ENCODE data around the gene ITIH2. TPM values are rescaled to one million over a fixed set of nuclear protein-coding genes. Genes with fewer than 3 reads are reported as not detected.
"Not testable (repeated sequence)": the region's sequence is repeated elsewhere in the genome, so short reads cannot be mapped to it uniquely, and the experiment has no call there.

The ITIH2 gene
- total RNA-seq, 1 donor from 2014 or later: not detected

GRCh38 chr10:7680078-7680477 is 23.0 kb upstream of the ITIH2 start:
- H3K9me3 Mint-ChIP-seq; H3K36me3 Mint-ChIP-seq (ENCODE audit: low read depth); H3K27ac Mint-ChIP-seq; H3K4me1 Mint-ChIP-seq (ENCODE audit: low read depth); H3K4me3 Mint-ChIP-seq (ENCODE audit: low read depth); intact Hi-C loops (cut with micrococcal nuclease); DNase-seq (ENCODE audit: low spot score): not testable (repeated sequence)
- peaks cover 37% of the 10 kb centered on the region for H3K27me3 Mint-ChIP-seq (ENCODE audit: low read depth)

- Mint-ChIP-seq H3K27ac (no peak overlapping the region), H3K4me1 (ENCODE audit: low read depth) (peaks cover 10% of the 10 kb centered on the region), H3K27me3 (ENCODE audit: low read depth) (peaks cover 30% of the 10 kb centered on the region), H3K4me3 (ENCODE audit: low read depth) (no peak overlapping the region), H3K36me3 (ENCODE audit: low read depth) (no peaks in the 10 kb centered on the region), H3K9me3 (peaks cover 18% of the 10 kb centered on the region)
- intact Hi-C loops (cut with micrococcal nuclease): loop anchor here (1.0 to 2.0 kb wide), 2 partner anchors 161 to 1618 kb away; no protein-coding TSS in a partner anchor
- DNase-seq (ENCODE audit: low spot score): no peak
Measured at GRCh38 chr10:7686351-7687171, 16.6 kb upstream of the ITIH2 start.

GRCh38 chr10:7687228-7687907 is 15.7 kb upstream of the ITIH2 start:
- peaks cover 10% of the 10 kb centered on the region for H3K4me1 Mint-ChIP-seq (ENCODE audit: low read depth)
- peaks cover 29% of the 10 kb centered on the region for H3K27me3 Mint-ChIP-seq (ENCODE audit: low read depth)
- no peaks in the 10 kb centered on the region for H3K36me3 Mint-ChIP-seq (ENCODE audit: low read depth)
- intact Hi-C loops (cut with micrococcal nuclease): loop anchor here (1.0 to 2.0 kb wide), 2 partner anchors 162 to 1617 kb away; no protein-coding TSS in a partner anchor
- no peak overlapping the region for H3K4me3 Mint-ChIP-seq (ENCODE audit: low read depth)
- H3K9me3 Mint-ChIP-seq: peaks cover 23% of the 10 kb centered on the region
- no peak overlapping the region for H3K27ac Mint-ChIP-seq
- peak; percentile 72 for DNase-seq (ENCODE audit: low spot score)

DNA sequence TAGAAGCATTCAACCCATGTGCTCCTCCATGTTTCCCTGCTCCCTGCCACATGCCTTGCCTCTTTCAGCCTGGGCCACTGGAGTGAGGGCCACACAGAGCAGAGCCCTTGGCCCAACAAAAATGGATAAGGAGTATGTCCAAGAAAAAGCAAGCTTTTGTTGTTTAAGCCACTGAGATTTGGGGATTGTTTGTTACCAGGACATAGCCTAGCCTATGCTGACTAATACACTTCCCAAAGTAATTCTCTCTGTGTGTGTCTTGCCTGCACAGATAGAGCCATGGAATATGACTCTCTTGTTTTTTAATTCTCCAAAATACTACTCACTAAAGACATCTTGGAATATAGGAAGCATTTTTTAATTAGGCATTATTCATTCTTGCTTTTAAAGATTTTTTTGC is 13.5 kb upstream of the ITIH2 start:
- Mint-ChIP-seq H3K4me1 (ENCODE audit: low read depth) (peaks cover 10% of the 10 kb centered on the region), H3K27ac (no peak overlapping the region), H3K27me3 (ENCODE audit: low read depth) (peaks cover 13% of the 10 kb centered on the region), H3K36me3 (ENCODE audit: low read depth) (no peaks in the 10 kb centered on the region), H3K4me3 (ENCODE audit: low read depth) (no peak overlapping the region), H3K9me3 (peaks cover 37% of the 10 kb centered on the region)
- DNase-seq (ENCODE audit: low spot score): no peak
- intact Hi-C loops (cut with micrococcal nuclease): no loop called here

DNA sequence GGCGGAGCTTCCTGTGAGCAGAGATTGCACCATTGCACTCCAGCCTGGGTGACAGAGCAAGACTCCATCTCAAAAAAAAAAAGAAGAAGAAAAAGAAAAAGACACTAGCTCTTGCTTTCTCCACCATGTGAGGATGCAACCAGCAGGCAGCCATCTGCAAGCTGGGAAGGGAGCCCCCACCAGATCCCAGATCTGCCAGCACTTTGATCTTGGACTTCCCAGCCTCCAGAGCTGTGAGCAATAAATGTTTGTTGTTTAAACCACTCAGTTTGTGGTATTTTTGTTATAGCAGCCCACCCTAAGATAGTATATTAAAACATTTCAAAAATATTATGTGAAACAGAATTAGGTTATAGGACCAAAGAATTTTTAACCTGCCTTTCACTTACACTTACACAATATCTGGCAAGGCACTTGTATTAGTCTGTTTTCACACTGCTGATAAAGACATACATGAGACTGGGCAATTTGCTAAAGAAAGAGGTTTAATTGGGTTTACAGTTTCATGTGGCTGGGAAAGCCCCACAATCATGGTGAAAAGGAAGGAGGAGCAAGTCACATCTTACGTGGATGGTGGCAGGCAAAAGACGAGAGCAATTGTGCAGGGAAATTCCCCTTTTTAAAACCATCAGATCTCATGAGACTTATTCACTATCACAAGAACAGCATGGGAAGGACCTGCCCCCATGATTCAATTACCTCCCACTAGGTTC is 12.1 kb upstream of the ITIH2 start:
- DNase-seq (ENCODE audit: low spot score); H3K36me3 Mint-ChIP-seq (ENCODE audit: low read depth); H3K27me3 Mint-ChIP-seq (ENCODE audit: low read depth); H3K27ac Mint-ChIP-seq; intact Hi-C loops (cut with micrococcal nuclease); H3K4me3 Mint-ChIP-seq (ENCODE audit: low read depth): not testable (repeated sequence)
- Mint-ChIP-seq H3K4me1 (ENCODE audit: low read depth) (peaks cover 10% of the 10 kb centered on the region), H3K9me3 (peaks cover 37% of the 10 kb centered on the region)

GRCh38 chr10:7692368-7692767 is 10.7 kb upstream of the ITIH2 start:
- DNase-seq (ENCODE audit: low spot score); H3K4me3 Mint-ChIP-seq (ENCODE audit: low read depth); H3K27ac Mint-ChIP-seq; intact Hi-C loops (cut with micrococcal nuclease); H3K27me3 Mint-ChIP-seq (ENCODE audit: low read depth); H3K36me3 Mint-ChIP-seq (ENCODE audit: low read depth); H3K4me1 Mint-ChIP-seq (ENCODE audit: low read depth): not testable (repeated sequence)
- H3K9me3 Mint-ChIP-seq: peaks cover 37% of the 10 kb centered on the region

GRCh38 chr10:7693194-7693593 is 9.9 kb upstream of the ITIH2 start:
- H3K9me3 Mint-ChIP-seq: peaks cover 37% of the 10 kb centered on the region
- H3K27ac Mint-ChIP-seq; H3K4me3 Mint-ChIP-seq (ENCODE audit: low read depth); DNase-seq (ENCODE audit: low spot score); H3K36me3 Mint-ChIP-seq (ENCODE audit: low read depth); intact Hi-C loops (cut with micrococcal nuclease); H3K4me1 Mint-ChIP-seq (ENCODE audit: low read depth); H3K27me3 Mint-ChIP-seq (ENCODE audit: low read depth): not testable (repeated sequence)

DNA sequence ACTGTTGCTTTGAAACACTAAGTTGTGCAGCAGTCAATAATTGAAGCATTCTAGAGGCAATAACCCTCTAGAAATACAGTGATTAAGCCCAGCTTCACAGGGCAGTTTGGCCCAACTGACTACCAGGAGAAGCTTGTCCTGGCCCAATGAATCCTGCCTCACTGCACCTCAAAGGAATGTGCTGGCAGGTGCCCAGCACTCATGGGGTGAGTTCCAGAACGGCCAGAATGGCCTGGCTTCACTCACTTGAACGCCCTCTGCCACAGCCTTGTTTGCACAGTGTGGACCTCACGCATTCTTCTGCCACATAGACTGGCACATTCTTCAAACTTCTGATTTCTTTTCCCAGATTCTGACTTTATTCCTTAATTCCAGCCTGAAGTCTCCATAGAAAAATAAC is 6.6 kb upstream of the ITIH2 start:
- no peaks in the 10 kb centered on the region for H3K36me3 Mint-ChIP-seq (ENCODE audit: low read depth)
- intact Hi-C loops (cut with micrococcal nuclease): no loop called here
- H3K4me3 Mint-ChIP-seq (ENCODE audit: low read depth): no peak overlapping the region
- peaks cover under 1% of the 10 kb centered on the region for H3K4me1 Mint-ChIP-seq (ENCODE audit: low read depth)
- peaks cover 6% of the 10 kb centered on the region for H3K27me3 Mint-ChIP-seq (ENCODE audit: low read depth)
- no peak for DNase-seq (ENCODE audit: low spot score)
- no peak overlapping the region for H3K27ac Mint-ChIP-seq
- H3K9me3 Mint-ChIP-seq: peaks cover 19% of the 10 kb centered on the region

DNA sequence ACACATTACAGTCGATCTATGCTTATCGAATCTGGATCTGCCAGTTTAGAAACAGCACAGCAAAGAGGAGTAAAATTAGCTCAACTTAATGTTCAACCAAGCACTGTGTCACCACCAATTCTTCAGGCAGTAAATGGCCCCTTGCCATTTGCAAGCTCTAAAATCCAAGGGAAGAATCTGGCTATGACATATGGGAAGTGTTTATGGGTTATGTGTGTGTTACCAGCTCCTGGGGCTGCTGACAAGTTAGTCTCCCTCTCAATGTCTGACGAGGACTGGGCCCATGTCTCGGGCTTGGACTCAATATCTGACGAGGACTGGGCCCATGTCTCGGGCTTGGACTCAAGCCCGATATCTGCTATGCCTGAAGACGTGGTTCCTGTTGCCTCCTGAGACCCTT is 5.7 kb upstream of the ITIH2 start:
- intact Hi-C loops (cut with micrococcal nuclease): no loop called here
- H3K36me3 Mint-ChIP-seq (ENCODE audit: low read depth): no peaks in the 10 kb centered on the region
- no peak overlapping the region for H3K4me3 Mint-ChIP-seq (ENCODE audit: low read depth)
- no peaks in the 10 kb centered on the region for H3K4me1 Mint-ChIP-seq (ENCODE audit: low read depth)
- H3K27me3 Mint-ChIP-seq (ENCODE audit: low read depth): peaks cover 6% of the 10 kb centered on the region
- peaks cover 13% of the 10 kb centered on the region for H3K9me3 Mint-ChIP-seq
- no peak for DNase-seq (ENCODE audit: low spot score)
- H3K27ac Mint-ChIP-seq: no peak overlapping the region

DNA sequence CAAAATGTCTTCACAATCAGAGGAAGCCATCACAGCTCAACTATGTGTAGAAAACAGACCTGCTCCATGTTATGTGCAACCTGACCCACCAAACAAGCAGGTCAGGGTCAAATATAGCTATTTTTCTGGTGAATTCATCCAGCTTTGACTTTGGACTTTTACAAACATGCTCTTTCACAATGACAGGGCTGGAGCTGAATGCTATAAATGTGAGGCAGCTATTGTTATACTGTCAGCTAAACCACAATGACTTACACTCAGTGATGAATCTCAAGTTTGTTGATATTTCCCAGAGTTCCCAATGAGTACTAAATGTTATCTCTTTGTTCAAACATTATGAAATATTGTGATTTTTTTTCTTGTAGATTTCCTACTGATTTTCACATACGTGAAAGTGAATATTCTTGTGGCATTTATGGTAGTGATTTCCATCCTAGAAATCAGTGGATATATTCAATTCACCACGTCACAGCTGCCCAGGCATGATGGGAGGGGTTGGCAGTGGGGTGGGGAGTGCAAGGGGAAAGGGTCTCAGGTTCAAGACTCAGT is 2.5 kb upstream of the ITIH2 start:
- intact Hi-C loops (cut with micrococcal nuclease): no loop called here
- H3K4me1 Mint-ChIP-seq (ENCODE audit: low read depth): no peaks in the 10 kb centered on the region
- no peaks in the 10 kb centered on the region for H3K9me3 Mint-ChIP-seq

GRCh38 chr10:7701158-7701742 is 1.9 kb upstream of the ITIH2 start:
- H3K27ac Mint-ChIP-seq: no peak overlapping the region
- no peaks in the 10 kb centered on the region for H3K4me1 Mint-ChIP-seq (ENCODE audit: low read depth)
- no peak for DNase-seq (ENCODE audit: low spot score)
- no peaks in the 10 kb centered on the region for H3K9me3 Mint-ChIP-seq
- peaks cover 17% of the 10 kb centered on the region for H3K27me3 Mint-ChIP-seq (ENCODE audit: low read depth)
- H3K36me3 Mint-ChIP-seq (ENCODE audit: low read depth): no peaks in the 10 kb centered on the region
- H3K4me3 Mint-ChIP-seq (ENCODE audit: low read depth): no peak overlapping the region
- intact Hi-C loops (cut with micrococcal nuclease): no loop called here

More for the DNA sequence above, 2.5 kb upstream of the ITIH2 start:
- H3K27ac Mint-ChIP-seq: no peak overlapping the region
- H3K4me3 Mint-ChIP-seq (ENCODE audit: low read depth): no peak overlapping the region
- H3K36me3 Mint-ChIP-seq (ENCODE audit: low read depth): no peaks in the 10 kb centered on the region
- DNase-seq (ENCODE audit: low spot score): no peak
- peaks cover 14% of the 10 kb centered on the region for H3K27me3 Mint-ChIP-seq (ENCODE audit: low read depth)

DNA sequence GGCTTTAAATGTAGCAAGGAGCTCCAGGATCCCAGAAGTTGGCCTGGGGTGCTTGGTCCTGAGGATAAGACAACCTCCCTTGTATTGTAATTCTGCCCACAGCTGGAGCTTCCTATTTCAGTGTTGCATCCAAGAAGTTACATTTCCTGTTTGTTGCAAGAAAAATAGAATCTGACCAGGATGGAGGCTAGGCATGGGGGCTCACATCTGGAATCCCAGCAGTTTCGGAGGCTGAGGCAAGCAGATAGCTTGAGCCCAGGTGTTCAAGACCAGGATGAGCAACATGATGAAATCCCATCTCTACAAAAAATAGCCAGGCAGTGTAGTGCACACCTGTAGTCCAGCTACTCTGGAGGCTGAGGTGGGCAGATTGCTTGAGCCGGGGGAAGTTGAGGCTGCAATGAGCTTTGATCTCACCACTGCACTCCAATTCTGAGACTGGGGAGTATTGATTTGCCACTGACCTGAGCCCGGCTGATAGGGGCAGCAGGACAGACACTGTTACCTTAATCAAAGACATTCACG is 766 bp upstream of the ITIH2 start:
- Mint-ChIP-seq H3K36me3 (ENCODE audit: low read depth) (no peaks in the 10 kb centered on the region), H3K27ac (no peak overlapping the region), H3K9me3 (no peaks in the 10 kb centered on the region), H3K27me3 (ENCODE audit: low read depth) (peaks cover 23% of the 10 kb centered on the region), H3K4me1 (ENCODE audit: low read depth) (no peaks in the 10 kb centered on the region), H3K4me3 (ENCODE audit: low read depth) (no peak overlapping the region)
- no peak for DNase-seq (ENCODE audit: low spot score)
- intact Hi-C loops (cut with micrococcal nuclease): no loop called here
